Adrenal gland (tissue), 12 donors: ENCODE measurements around the gene NEK9. TPM values are rescaled to one million over a fixed set of nuclear protein-coding genes. Genes with fewer than 3 reads are reported as not detected.

Source experiments
- DNase-seq, 7 donors: peaks; one replicate each; pipeline ENCODE4 v3.0.0-alpha.2; 2019 to 2020
- H3K27ac ChIP-seq, 5 donors: fragments of 200-600 bp; sonication (generic) in 4 of 5; 1 replicate in 3 of 5; 2 replicates in 2 of 5; pipeline versions ENCODE4 v1.5.1 to v1.8.0; 2016 to 2020; ENCODE audit warnings: mild to moderate bottlenecking in 1 of 5
- H3K27me3 ChIP-seq: fragments of 200-600 bp; 2 replicates; pipeline ENCODE4 v1.8.0; 2021
- H3K36me3 ChIP-seq, 2 donors: fragments of 200-600 bp; replicated peaks in 1 of 2; 1 replicate in 1 of 2; 2 replicates in 1 of 2; pipeline versions ENCODE4 v1.5.1 to v1.8.0; 2018 to 2022
- H3K4me1 ChIP-seq, 2 donors: fragments of 200-600 bp; replicated peaks in 1 of 2; 1 replicate in 1 of 2; 2 replicates in 1 of 2; pipeline versions ENCODE4 v1.5.1 to v1.8.0; 2018 to 2021
- H3K4me3 ChIP-seq, 4 donors: fragments of 200-600 bp; sonication (generic) in 3 of 4; one replicate each; pipeline ENCODE4 v1.5.1; 2016 to 2018
- H3K9me3 ChIP-seq, 3 donors: fragments of 200-600 bp; sonication (generic) in 1 of 3; replicated peaks in 1 of 3; 1 replicate in 2 of 3; 2 replicates in 1 of 3; pipeline versions ENCODE4 v1.5.1 to v1.8.0; 2016 to 2021
- CTCF ChIP-seq, 6 experiments: fragments of 450-650 bp in 4 of 6; fragments of 200-600 bp in 2 of 6; sonication (generic) in 1 of 6; IDR thresholded peaks; 1 replicate in 5 of 6; 2 replicates in 1 of 6; pipeline versions ENCODE4 v1.5.1 to v1.8.0; 2016 to 2021; ENCODE audit warnings: antibody characterized with exemption in 6 of 6, mild to moderate bottlenecking in 2 of 6, moderate library complexity in 1 of 6
- POLR2A ChIP-seq, 2 donors: fragments of 450-650 bp; IDR thresholded peaks; one replicate each; pipeline ENCODE4 v1.6.1; 2017; ENCODE audit warnings: antibody characterized with exemption in 2 of 2, mild to moderate bottlenecking in 2 of 2, moderate library complexity in 1 of 2
- WGBS, 4 donors: extraction: QIAGEN DNeasy Blood & Tissue Kit in 2 of 4; methylation state at CpG; one replicate each; pipeline versions ENCODE4 v1.1.5 to v1.1.7; 2013 to 2017; 5-methylcytosine and 5-hydroxymethylcytosine counted together
- intact Hi-C, 2 donors: fragments of 100-400 bp; cut with DNase I; formaldehyde crosslinking; loops; one replicate each; pipeline versions ENCODE4 v1.14.1 to v1.15.0; 2022 to 2023
- polyA plus RNA-seq, 3 donors: library from polyadenylated mRNA; stranded (reverse); fragments of 200-250 nt in 2 of 3; fragments of 350-450 nt in 1 of 3; fragmentation: Illumina TruSeq in 1 of 3; extraction: RNeasy Lipid Tissue Mini Kit (QIAGEN cat#74804) in 1 of 3; gene quantifications; one replicate each; pipeline ENCODE4 v1.2.3, GENCODE V29; 2013 to 2014
- total RNA-seq, 9 donors: library from RNA; depleted of rRNA in 4 of 9; stranded (reverse); fragments of >200 nt in 4 of 9; fragments of 120-200 nt in 1 of 9; fragmentation: NEBNext Ultra II Directional in 1 of 9; extraction: Animal tissue kit (Norgen Biotek cat#: 25700) in 1 of 9; gene quantifications; one replicate each; pipeline versions ENCODE4 v1.1.0 to v1.2.4, GENCODE V29; 2013 to 2023
- donor health status: healthy with polysubstance abuse.
- donor health status: Bipolar disorder and iron deficiency.
- donor health status: DM: yes; HTN: yes; CAD: no.
- donor health status: DM: no; HTN: no; CAD: no.
- donor health status: DM: no; HTN: no; CAD: no.
- donor health status: DM: yes; HTN: yes; CAD: no.

The NEK9 gene
- total and polyA plus RNA-seq, 12 donors: 39.2 to 165 (median 75.5) TPM

- peak in 1 of 7 donors; percentile 41 for DNase-seq
- H3K9me3 ChIP-seq: no peaks in the 10 kb centered on the region
- H3K4me3 ChIP-seq: no peak overlapping the region
- WGBS, 4 donors: 50 to 64% (median 59%) methylated on average over 8 of the region's 8 CpGs
- TF ChIP-seq POLR2A (IDR thresholded peaks at IDR 0.05) (no peak), CTCF (IDR thresholded peaks at IDR 0.05) (no peak)
- H3K36me3 ChIP-seq: no peaks in the 10 kb centered on the region
- H3K27ac ChIP-seq: peak overlapping the region in 2 of 5 donors; percentile 49 to 62
- H3K27me3 ChIP-seq: no peaks in the 10 kb centered on the region
- intact Hi-C loops: no loop called here
- peaks cover 5 to 73% of the 10 kb centered on the region in 2 donors for H3K4me1 ChIP-seq
Observed at GRCh38 chr14:75165586-75166391, 38.9 kb upstream of the NEK9 start.

- DNase-seq: no peak
- WGBS, 4 donors: 96 to 100% (median 98%) methylated on average over 1 of the region's 1 CpG
- Histone ChIP-seq H3K27me3 (no peaks in the 10 kb centered on the region), H3K9me3 (no peaks in the 10 kb centered on the region), H3K36me3 (no peaks in the 10 kb centered on the region), H3K4me3 (no peak overlapping the region), H3K27ac (peak overlapping the region in 1 of 5 donors; percentile 49), H3K4me1 (peaks cover 7 to 75% of the 10 kb centered on the region in 2 donors)
- TF ChIP-seq CTCF (IDR thresholded peaks at IDR 0.05) (no peak), POLR2A (IDR thresholded peaks at IDR 0.05) (no peak)
- intact Hi-C loops: no loop called here
Observed at GRCh38 chr14:75164809-75165208, 38.0 kb upstream of the NEK9 start.

- Histone ChIP-seq H3K36me3 (no peaks in the 10 kb centered on the region), H3K27ac (no peak overlapping the region), H3K9me3 (no peaks in the 10 kb centered on the region), H3K27me3 (no peaks in the 10 kb centered on the region), H3K4me3 (no peak overlapping the region), H3K4me1 (peaks cover 6 to 81% of the 10 kb centered on the region in 2 donors)
- TF ChIP-seq CTCF (IDR thresholded peaks at IDR 0.05) (no peak), POLR2A (IDR thresholded peaks at IDR 0.05) (no peak)
- intact Hi-C loops: no loop called here
- no peak for DNase-seq
- WGBS, 4 donors: 91 to 98% (median 93%) methylated on average over 2 of the region's 2 CpGs
Observed at GRCh38 chr14:75163677-75164076, 36.8 kb upstream of the NEK9 start.

GRCh38 chr14:75162631-75163030, 35.8 kb upstream of the NEK9 start:
- no peak overlapping the region for H3K4me3 ChIP-seq
- DNase-seq: no peak
- no peak overlapping the region for H3K27ac ChIP-seq
- H3K36me3 ChIP-seq: no peaks in the 10 kb centered on the region
- peaks cover 3 to 73% of the 10 kb centered on the region in 2 donors for H3K4me1 ChIP-seq
- TF ChIP-seq CTCF (IDR thresholded peaks at IDR 0.05): no peak
- no peak for TF ChIP-seq POLR2A (IDR thresholded peaks at IDR 0.05)
- WGBS, 4 donors: 67 to 79% (median 76%) methylated on average over 3 of the region's 3 CpGs
- intact Hi-C loops: no loop called here
- H3K27me3 ChIP-seq: no peaks in the 10 kb centered on the region
- H3K9me3 ChIP-seq: no peaks in the 10 kb centered on the region
